GM23248 (cell line): ENCODE data around the gene SLC24A4. TPM values are rescaled to one million over a fixed set of nuclear protein-coding genes. Genes with fewer than 3 reads are reported as not detected.

ENCODE experiments used
- DNase-seq: peaks from one replicate; pipeline ENCODE4 v3.0.0-alpha.2; 2015
- H2AFZ ChIP-seq: fragments of 200-600 bp; sonication (generic); 2 replicates; pipeline ENCODE4 v1.6.1; 2016; ENCODE audit warnings: antibody characterized with exemption
- H3F3A ChIP-seq: fragments of 200-600 bp; sonication (generic); 2 replicates; pipeline ENCODE4 v1.6.1; 2016; ENCODE audit warnings: mild to moderate bottlenecking, antibody characterized with exemption, mixed run types; ENCODE audit not compliant: insufficient read depth
- H3K27ac ChIP-seq: fragments of 200-600 bp; sonication (generic); 2 replicates; pipeline ENCODE4 v1.5.1; 2016; ENCODE audit warnings: mild to moderate bottlenecking
- H3K27me3 ChIP-seq: fragments of 200-600 bp; sonication (generic); replicated peaks from 2 replicates; pipeline ENCODE4 v1.6.1; 2016; ENCODE audit warnings: mild to moderate bottlenecking; ENCODE audit not compliant: insufficient read depth
- H3K36me3 ChIP-seq: fragments of 200-600 bp; sonication (generic); 2 replicates; pipeline ENCODE4 v1.6.1; 2016; ENCODE audit warnings: low read depth, mild to moderate bottlenecking
- H3K4me1 ChIP-seq: fragments of 200-600 bp; sonication (generic); 2 replicates; pipeline ENCODE4 v1.6.1; 2016; ENCODE audit warnings: mild to moderate bottlenecking; ENCODE audit not compliant: insufficient read depth
- H3K4me2 ChIP-seq: fragments of 200-600 bp; sonication (generic); one replicate; pipeline ENCODE4 v1.6.1; 2016; ENCODE audit warnings: mild to moderate bottlenecking; ENCODE audit not compliant: unreplicated experiment
- H3K4me3 ChIP-seq: fragments of 200-600 bp; sonication (generic); 2 replicates; pipeline ENCODE4 v1.5.1; 2016; ENCODE audit warnings: mild to moderate bottlenecking
- H3K79me2 ChIP-seq: fragments of 200-600 bp; sonication (generic); 2 replicates; pipeline ENCODE4 v1.6.1; 2016; ENCODE audit warnings: mild to moderate bottlenecking; ENCODE audit not compliant: insufficient read depth
- H3K9ac ChIP-seq: fragments of 200-600 bp; sonication (generic); 2 replicates; pipeline ENCODE4 v1.6.1; 2016; ENCODE audit warnings: mild to moderate bottlenecking
- H3K9me2 ChIP-seq: fragments of 200-600 bp; sonication (generic); 2 replicates; pipeline ENCODE4 v1.6.1; 2016; ENCODE audit warnings: mixed run types, mild to moderate bottlenecking, moderate library complexity; ENCODE audit not compliant: insufficient read depth
- H3K9me3 ChIP-seq: fragments of 200-600 bp; sonication (generic); one replicate; pipeline ENCODE4 v1.6.1; 2017; ENCODE audit warnings: low read depth
- H4K20me1 ChIP-seq: fragments of 200-600 bp; sonication (generic); 2 replicates; pipeline ENCODE4 v1.6.0; 2016; ENCODE audit not compliant: insufficient read depth
- EZH2 ChIP-seq: fragments of 200-600 bp; sonication (generic); IDR thresholded peaks from 2 replicates; pipeline ENCODE4 v1.6.1; 2018; ENCODE audit warnings: antibody characterized with exemption, mild to moderate bottlenecking; ENCODE audit not compliant: insufficient read depth, poor library complexity, severe bottlenecking
- EZH2phosphoT487 ChIP-seq: fragments of 200-600 bp; sonication (generic); IDR thresholded peaks from 2 replicates; pipeline ENCODE4 v1.6.1; 2018; ENCODE audit warnings: antibody characterized with exemption, moderate library complexity, mild to moderate bottlenecking, low read depth; ENCODE audit not compliant: insufficient read depth
- WGBS, 2 experiments: methylation state at CpG; one replicate each; pipeline ENCODE4 v1.1.6; 2015 to 2017; ENCODE audit warnings: low lambda C conversion rate in 2 of 2, low coverage in 1 of 2; ENCODE audit errors: missing lambda C conversion rate in 2 of 2; 5-methylcytosine and 5-hydroxymethylcytosine counted together
- in situ Hi-C: fragments of 300-500 bp; cut with MboI; formaldehyde crosslinking; loops from 2 replicates; pipeline ENCODE4 v1.15.0; 2020
- polyA plus RNA-seq: library from polyadenylated mRNA; unstranded; fragments of >200 nt; fragmentation: Nextera tagmentation; extraction: Ambion mirVana; gene quantifications from 2 replicates; pipeline ENCODE4 v1.2.1, GENCODE V29; 2016
- total RNA-seq: library from RNA; depleted of rRNA; stranded (reverse); fragments of >200 nt; shearing (Covaris generic); gene quantifications from 2 replicates; pipeline ENCODE4 v1.2.3, GENCODE V29; 2014

Gene SLC24A4
- total and polyA plus RNA-seq, 2 experiments from 2014 or later = not detected

- Histone ChIP-seq H3K27me3 (no peaks in the 10 kb centered on the region), H3K27ac (no peak overlapping the region), H3K4me1 (no peaks in the 10 kb centered on the region), H3K9me2 (no peaks in the 10 kb centered on the region), H3K4me2 (no peak overlapping the region), H2AFZ (no peak overlapping the region), H3K4me3 (no peak overlapping the region), H3K79me2 (no peaks in the 10 kb centered on the region), H3K9ac (no peak overlapping the region), H3F3A (no peaks in the 10 kb centered on the region), H4K20me1 (no peaks in the 10 kb centered on the region), H3K9me3 (no peaks in the 10 kb centered on the region), H3K36me3 (no peaks in the 10 kb centered on the region)
- no peak for DNase-seq
- no peak for TF ChIP-seq EZH2
- TF ChIP-seq EZH2phosphoT487 = no peak
- WGBS, 2 experiments = 88 to 92% methylated on average over 16 of the region's 16 CpGs
- in situ Hi-C loops = no loop called here
Measured at GRCh38 chr14:92493492-92493891, 170.5 kb downstream of the SLC24A4 start.

DNA sequence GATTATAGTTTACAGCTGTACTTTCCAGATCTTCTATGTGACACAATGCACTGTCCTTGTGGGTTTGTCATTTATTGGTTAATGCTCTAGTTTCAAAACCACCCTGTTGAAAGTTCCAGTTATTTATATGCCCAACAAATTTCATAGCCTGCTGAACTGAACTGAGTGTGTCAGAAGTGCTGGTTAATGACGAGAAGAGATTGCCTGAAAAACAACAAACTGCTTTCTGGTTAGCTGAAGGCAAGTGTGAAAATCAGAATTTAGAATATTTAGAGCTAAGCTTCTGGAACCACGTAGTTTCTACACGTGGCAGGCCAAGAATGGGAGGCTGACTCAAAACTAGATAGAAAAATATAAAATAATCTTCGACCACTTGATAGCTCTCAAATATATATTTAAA is 171.5 kb downstream of the SLC24A4 start:
- no peaks in the 10 kb centered on the region for H3K36me3 ChIP-seq
- no peaks in the 10 kb centered on the region for H3K4me1 ChIP-seq
- no peak overlapping the region for H3K4me3 ChIP-seq
- in situ Hi-C loops = no loop called here
- DNase-seq = no peak
- no peaks in the 10 kb centered on the region for H3F3A ChIP-seq
- H2AFZ ChIP-seq = no peak overlapping the region
- no peaks in the 10 kb centered on the region for H3K79me2 ChIP-seq
- no peak overlapping the region for H3K27ac ChIP-seq
- no peak overlapping the region for H3K9ac ChIP-seq
- no peaks in the 10 kb centered on the region for H3K9me2 ChIP-seq
- no peak for TF ChIP-seq EZH2phosphoT487
- H3K4me2 ChIP-seq = no peak overlapping the region
- no peaks in the 10 kb centered on the region for H4K20me1 ChIP-seq
- H3K27me3 ChIP-seq = no peaks in the 10 kb centered on the region
- 85 to 91% methylated on average over 4 of the region's 4 CpGs for WGBS, 2 experiments
- no peaks in the 10 kb centered on the region for H3K9me3 ChIP-seq

DNA sequence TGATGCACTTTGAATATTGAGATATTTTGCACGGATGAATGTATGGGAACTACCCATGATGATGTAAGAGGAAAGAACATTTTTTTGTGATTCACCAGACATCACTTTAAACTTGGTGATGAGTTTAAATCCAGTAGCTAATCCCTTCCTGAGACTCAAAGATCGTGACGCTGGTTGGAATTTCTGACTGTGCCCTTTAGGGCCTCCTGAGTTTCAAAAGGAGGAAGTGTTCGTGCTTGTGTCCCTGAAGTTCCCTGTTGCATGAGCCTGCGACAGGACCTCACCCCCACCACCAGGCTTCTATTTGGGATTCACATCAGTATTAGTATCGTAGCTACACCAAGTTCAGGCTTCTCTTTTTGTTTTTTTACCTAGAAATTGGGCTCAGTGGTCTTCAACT is 172.1 kb downstream of the SLC24A4 start:
- no peak overlapping the region for H3K4me3 ChIP-seq
- H2AFZ ChIP-seq = no peak overlapping the region
- no peak overlapping the region for H3K4me2 ChIP-seq
- no peaks in the 10 kb centered on the region for H3K9me3 ChIP-seq
- no peak overlapping the region for H3K9ac ChIP-seq
- no peaks in the 10 kb centered on the region for H3K27me3 ChIP-seq
- TF ChIP-seq EZH2phosphoT487 (no peak), EZH2 (no peak)
- H3K4me1 ChIP-seq = no peaks in the 10 kb centered on the region
- H3K79me2 ChIP-seq = no peaks in the 10 kb centered on the region
- no peaks in the 10 kb centered on the region for H3K36me3 ChIP-seq
- peak; percentile 48 for DNase-seq
- H3K27ac ChIP-seq = no peak overlapping the region
- in situ Hi-C loops = no loop called here
- no peaks in the 10 kb centered on the region for H3F3A ChIP-seq
- no peaks in the 10 kb centered on the region for H3K9me2 ChIP-seq
- H4K20me1 ChIP-seq = no peaks in the 10 kb centered on the region
- 79 to 81% methylated on average over 6 of the region's 6 CpGs for WGBS, 2 experiments

DNA sequence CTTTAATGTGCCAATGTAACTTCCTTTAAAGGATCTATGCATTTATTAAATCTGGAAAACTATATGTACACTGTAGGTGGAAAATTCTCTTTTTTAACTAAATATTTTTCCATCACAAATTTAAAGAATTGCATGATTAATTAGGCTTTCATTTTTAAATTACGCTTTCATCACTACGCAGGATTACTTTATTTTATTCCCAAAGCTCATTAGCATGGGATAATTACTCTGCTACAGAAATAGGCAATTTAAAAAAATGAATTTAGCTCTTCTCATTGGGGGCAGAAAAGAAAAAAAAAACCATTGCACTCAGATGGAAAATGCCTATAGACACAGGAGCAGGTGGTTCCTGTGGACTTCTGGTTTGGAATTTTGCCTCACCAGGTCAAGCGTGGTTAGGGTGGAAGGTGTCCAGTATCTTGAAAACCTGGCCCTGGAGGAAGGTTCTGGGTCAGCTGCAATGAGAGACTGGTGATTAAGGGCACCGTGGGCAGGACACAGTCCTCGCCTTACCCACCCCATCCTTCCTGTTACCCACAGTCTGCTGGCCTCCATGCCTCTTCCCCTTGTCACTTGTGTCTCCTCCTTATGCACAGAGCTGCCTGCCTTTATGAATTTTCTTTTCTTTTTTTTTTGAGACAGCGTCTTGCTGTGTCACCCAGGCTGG is 173.4 kb downstream of the SLC24A4 start:
- H3K9me3 ChIP-seq = no peaks in the 10 kb centered on the region
- 84 to 85% methylated on average over 6 of the region's 6 CpGs for WGBS, 2 experiments
- no peaks in the 10 kb centered on the region for H4K20me1 ChIP-seq
- H3K4me2 ChIP-seq = no peak overlapping the region
- H2AFZ ChIP-seq = no peak overlapping the region
- H3K36me3 ChIP-seq = no peaks in the 10 kb centered on the region
- no peaks in the 10 kb centered on the region for H3K79me2 ChIP-seq
- in situ Hi-C loops = no loop called here
- peaks cover 5% of the 10 kb centered on the region; the same call in 1 of the 2 replicates for H3F3A ChIP-seq
- H3K9ac ChIP-seq = no peak overlapping the region
- H3K4me3 ChIP-seq = no peak overlapping the region
- peaks cover 7% of the 10 kb centered on the region for H3K4me1 ChIP-seq
- no peak overlapping the region for H3K27ac ChIP-seq
- DNase-seq = no peak
- TF ChIP-seq EZH2phosphoT487 (no peak), EZH2 (no peak)
- no peaks in the 10 kb centered on the region for H3K27me3 ChIP-seq
- H3K9me2 ChIP-seq = no peaks in the 10 kb centered on the region

- H3K9ac ChIP-seq = no peak overlapping the region
- no peaks in the 10 kb centered on the region for H3K36me3 ChIP-seq
- no peak overlapping the region for H3K4me2 ChIP-seq
- in situ Hi-C loops = no loop called here
- no peak overlapping the region for H3K4me3 ChIP-seq
- TF ChIP-seq EZH2 = no peak
- TF ChIP-seq EZH2phosphoT487 = no peak
- peaks cover 18% of the 10 kb centered on the region for H3K4me1 ChIP-seq
- H3F3A ChIP-seq = peaks cover 16% of the 10 kb centered on the region
- H4K20me1 ChIP-seq = no peaks in the 10 kb centered on the region
- no peak for DNase-seq
- no peaks in the 10 kb centered on the region for H3K79me2 ChIP-seq
- H3K9me3 ChIP-seq = no peaks in the 10 kb centered on the region
- no peaks in the 10 kb centered on the region for H3K27me3 ChIP-seq
- H3K27ac ChIP-seq = no peak overlapping the region
- no peak overlapping the region for H2AFZ ChIP-seq
- H3K9me2 ChIP-seq = no peaks in the 10 kb centered on the region
- WGBS, 2 experiments = 85 to 93% methylated on average over 8 of the region's 8 CpGs
Measured at GRCh38 chr14:92497391-92497790, 174.4 kb downstream of the SLC24A4 start.
